CD14-positive monocyte (primary cell): ENCODE data around the gene KCNJ11. TPM values are rescaled to one million over a fixed set of nuclear protein-coding genes. Genes with fewer than 3 reads are reported as not detected.

ENCODE experiments used
- DNase-seq, 3 donors: peaks; one replicate each; pipeline ENCODE4 v3.0.0-alpha.2; 2011 to 2022
- H2AFZ ChIP-seq: 2 replicates; pipeline ENCODE4 v1.6.0; 2012; ENCODE audit warnings: mild to moderate bottlenecking, low read depth, low read length, inconsistent platforms; ENCODE audit not compliant: insufficient read depth, poor library complexity, severe bottlenecking
- H3K27ac ChIP-seq, 2 donors: 1 replicate in 1 of 2; 2 replicates in 1 of 2; pipeline ENCODE4 v1.5.1; 2012 to 2013; ENCODE audit warnings: low read length in 2 of 2, control low read depth in 1 of 2, inconsistent platforms in 1 of 2, low read depth in 1 of 2, mild to moderate bottlenecking in 1 of 2
- H3K27me3 ChIP-seq, 2 donors: one replicate each; pipeline versions ENCODE4 v1.6.0 to v1.6.1; 2011 to 2013; ENCODE audit warnings: low read length in 2 of 2; ENCODE audit not compliant: control insufficient read depth in 2 of 2, insufficient read depth in 2 of 2
- H3K36me3 ChIP-seq, 2 donors: replicated peaks in 1 of 2; 1 replicate in 1 of 2; 2 replicates in 1 of 2; pipeline versions ENCODE4 v1.5.1 to v1.6.1; 2012 to 2013; ENCODE audit warnings: low read length in 2 of 2, control low read depth in 1 of 2, inconsistent platforms in 1 of 2, mild to moderate bottlenecking in 1 of 2; ENCODE audit not compliant: insufficient read depth in 2 of 2, control insufficient read depth in 1 of 2
- H3K4me1 ChIP-seq, 2 donors: 1 replicate in 1 of 2; 2 replicates in 1 of 2; pipeline versions ENCODE4 v1.5.1 to v1.6.1; 2012 to 2013; ENCODE audit warnings: low read length in 2 of 2, control low read depth in 1 of 2, inconsistent platforms in 1 of 2, mild to moderate bottlenecking in 1 of 2, moderate library complexity in 1 of 2; ENCODE audit not compliant: insufficient read depth in 2 of 2, control insufficient read depth in 1 of 2
- H3K4me2 ChIP-seq: replicated peaks from 2 replicates; pipeline ENCODE3; 2012; ENCODE audit warnings: low read length, moderate library complexity, mild to moderate bottlenecking; ENCODE audit not compliant: poor library complexity, severe bottlenecking; ENCODE audit errors: extremely low read depth
- H3K4me3 ChIP-seq, 3 experiments: fragments of 200-600 bp in 1 of 3; sonication (generic) in 1 of 3; replicated peaks in 1 of 3; 1 replicate in 2 of 3; 2 replicates in 1 of 3; pipeline ENCODE4 v1.5.1; 2011 to 2013; ENCODE audit warnings: low read length in 3 of 3, mild to moderate bottlenecking in 3 of 3, control low read depth in 2 of 3, low read depth in 2 of 3, inconsistent platforms in 1 of 3, moderate library complexity in 1 of 3
- H3K79me2 ChIP-seq: 2 replicates; pipeline ENCODE4 v1.6.0; 2012; ENCODE audit warnings: mild to moderate bottlenecking, control low read depth, inconsistent platforms, low read length, moderate library complexity; ENCODE audit not compliant: insufficient read depth
- H3K9ac ChIP-seq: 2 replicates; pipeline ENCODE4 v1.6.0; 2017; ENCODE audit warnings: low read length, mild to moderate bottlenecking; ENCODE audit not compliant: insufficient read depth, poor library complexity, severe bottlenecking
- H3K9me3 ChIP-seq, 2 donors: replicated peaks in 1 of 2; 1 replicate in 1 of 2; 2 replicates in 1 of 2; pipeline versions ENCODE4 v1.5.1 to v1.6.1; 2012 to 2013; ENCODE audit warnings: low read length in 2 of 2, control low read depth in 1 of 2; ENCODE audit not compliant: control insufficient read depth in 1 of 2, insufficient read depth in 1 of 2
- H4K20me1 ChIP-seq: 2 replicates; pipeline ENCODE4 v1.6.0; 2012; ENCODE audit warnings: mild to moderate bottlenecking, low read length, control low read depth, moderate library complexity; ENCODE audit not compliant: insufficient read depth
- H3K27ac Mint-ChIP-seq, 7 donors: one replicate each; pipeline ENCODE4 v1.8.0; 2020; ENCODE audit warnings: mild to moderate bottlenecking in 7 of 7, mixed read lengths in 7 of 7, moderate library complexity in 6 of 7, inconsistent platforms in 2 of 7
- H3K27me3 Mint-ChIP-seq, 3 donors: one replicate each; pipeline ENCODE4 v1.8.0; 2021 to 2022; ENCODE audit warnings: low read depth in 3 of 3, mild to moderate bottlenecking in 3 of 3, mixed read lengths in 3 of 3, moderate library complexity in 3 of 3, inconsistent platforms in 1 of 3
- H3K36me3 Mint-ChIP-seq, 2 donors: one replicate each; pipeline ENCODE4 v1.8.0; 2020; ENCODE audit warnings: mixed read lengths in 2 of 2, inconsistent platforms in 1 of 2, mild to moderate bottlenecking in 1 of 2
- H3K4me1 Mint-ChIP-seq: one replicate; pipeline ENCODE4 v1.8.0; 2020; ENCODE audit warnings: mild to moderate bottlenecking, mixed read lengths
- H3K4me3 Mint-ChIP-seq, 2 donors: one replicate each; pipeline ENCODE4 v1.8.0; 2020; ENCODE audit warnings: mild to moderate bottlenecking in 2 of 2, mixed read lengths in 2 of 2, moderate library complexity in 1 of 2
- H3K9me3 Mint-ChIP-seq, 7 donors: one replicate each; pipeline ENCODE4 v1.8.0; 2020 to 2022; ENCODE audit warnings: mixed read lengths in 7 of 7, mild to moderate bottlenecking in 6 of 7, moderate library complexity in 6 of 7, inconsistent platforms in 2 of 7
- CTCF ChIP-seq: fragments of 200-600 bp; IDR thresholded peaks from one replicate; pipeline ENCODE4 v1.8.0; 2022; ENCODE audit warnings: antibody characterized with exemption, mild to moderate bottlenecking
- WGBS: methylation state at CpG from one replicate; pipeline ENCODE4 v1.1.5; 2013; ENCODE audit warnings: missing lambda C conversion rate; ENCODE audit not compliant: insufficient coverage; 5-methylcytosine and 5-hydroxymethylcytosine counted together
- intact Hi-C, 2 donors: fragments of 100-400 bp; cut with micrococcal nuclease; formaldehyde crosslinking; loops; one replicate each; pipeline versions ENCODE4 v1.15.0 to v1.15.1; 2023
- polyA plus RNA-seq, 3 donors: library from polyadenylated mRNA; depleted of rRNA in 1 of 3; unstranded in 2 of 3; stranded (reverse) in 1 of 3; fragments of 300-500 nt in 2 of 3; fragments of >200 nt in 1 of 3; fragmentation: Illumina TruSeq in 2 of 3; gene quantifications; 1 replicate in 2 of 3; 2 replicates in 1 of 3; pipeline ENCODE4 v1.2.3, GENCODE V29; 2012 to 2021

Gene KCNJ11
- polyA plus RNA-seq, 3 donors, result 0.09 TPM; not detected in 2

- WGBS, result 89% methylated on average over 1 of the region's 4 CpGs
- H3K27ac Mint-ChIP-seq, result no peak overlapping the region
- TF ChIP-seq CTCF, result no peak
Observed at GRCh38 chr11:17434108-17434507, 45.6 kb upstream of the KCNJ11 start.

GRCh38 chr11:17432002-17432401 is 43.5 kb upstream of the KCNJ11 start:
- H2AFZ ChIP-seq, result no peak overlapping the region
- H3K27ac Mint-ChIP-seq, result no peak overlapping the region
- no peak overlapping the region for H3K9ac ChIP-seq
- no peaks in the 10 kb centered on the region for H3K4me1 ChIP-seq
- H3K79me2 ChIP-seq, result no peaks in the 10 kb centered on the region
- no peak overlapping the region for H3K4me3 Mint-ChIP-seq
- DNase-seq, result no peak
- H3K4me2 ChIP-seq, result no peak overlapping the region
- no peak for TF ChIP-seq CTCF
- intact Hi-C loops, result no loop called here
- no peaks in the 10 kb centered on the region for H3K9me3 ChIP-seq
- no peaks in the 10 kb centered on the region for H3K27me3 ChIP-seq
- H3K9me3 Mint-ChIP-seq, result no peaks in the 10 kb centered on the region
- no peaks in the 10 kb centered on the region for H3K36me3 Mint-ChIP-seq
- H3K36me3 ChIP-seq, result no peaks in the 10 kb centered on the region
- peaks cover 2% of the 10 kb centered on the region for H3K4me1 Mint-ChIP-seq
- no peak overlapping the region for H3K4me3 ChIP-seq
- WGBS, result 67% methylated on average over 4 of the region's 7 CpGs
- H3K27me3 Mint-ChIP-seq, result peaks cover 0 to 5% (median 2%) of the 10 kb centered on the region in 3 donors
- H3K27ac ChIP-seq, result no peak overlapping the region
- H4K20me1 ChIP-seq, result no peaks in the 10 kb centered on the region

More at GRCh38 chr11:17434108-17434507, 45.6 kb upstream of the KCNJ11 start:
- Histone ChIP-seq H3K79me2 (no peaks in the 10 kb centered on the region), H3K27ac (no peak overlapping the region), H3K4me1 (no peaks in the 10 kb centered on the region), H3K4me2 (no peak overlapping the region), H3K9me3 (no peaks in the 10 kb centered on the region), H4K20me1 (no peaks in the 10 kb centered on the region), H2AFZ (no peak overlapping the region), H3K36me3 (no peaks in the 10 kb centered on the region), H3K4me3 (no peak overlapping the region), H3K9ac (no peak overlapping the region), H3K27me3 (no peaks in the 10 kb centered on the region)
- Mint-ChIP-seq H3K4me3 (no peak overlapping the region), H3K4me1 (peaks cover 4% of the 10 kb centered on the region), H3K27me3 (peaks cover under 1 to 8% (median 5%) of the 10 kb centered on the region in 3 donors), H3K36me3 (no peaks in the 10 kb centered on the region), H3K9me3 (no peaks in the 10 kb centered on the region)
- DNase-seq, result no peak
- intact Hi-C loops, result no loop called here
